ENCODE data around the gene TAF1C.

The TAF1C gene

GRCh38 chr16:84232060-84232459 is 45.2 kb upstream of the TAF1C start:
- no peak for DNase-seq (ENCODE audit: extremely low read depth, insufficient read length)
- TF ChIP-seq, protein P1, sequence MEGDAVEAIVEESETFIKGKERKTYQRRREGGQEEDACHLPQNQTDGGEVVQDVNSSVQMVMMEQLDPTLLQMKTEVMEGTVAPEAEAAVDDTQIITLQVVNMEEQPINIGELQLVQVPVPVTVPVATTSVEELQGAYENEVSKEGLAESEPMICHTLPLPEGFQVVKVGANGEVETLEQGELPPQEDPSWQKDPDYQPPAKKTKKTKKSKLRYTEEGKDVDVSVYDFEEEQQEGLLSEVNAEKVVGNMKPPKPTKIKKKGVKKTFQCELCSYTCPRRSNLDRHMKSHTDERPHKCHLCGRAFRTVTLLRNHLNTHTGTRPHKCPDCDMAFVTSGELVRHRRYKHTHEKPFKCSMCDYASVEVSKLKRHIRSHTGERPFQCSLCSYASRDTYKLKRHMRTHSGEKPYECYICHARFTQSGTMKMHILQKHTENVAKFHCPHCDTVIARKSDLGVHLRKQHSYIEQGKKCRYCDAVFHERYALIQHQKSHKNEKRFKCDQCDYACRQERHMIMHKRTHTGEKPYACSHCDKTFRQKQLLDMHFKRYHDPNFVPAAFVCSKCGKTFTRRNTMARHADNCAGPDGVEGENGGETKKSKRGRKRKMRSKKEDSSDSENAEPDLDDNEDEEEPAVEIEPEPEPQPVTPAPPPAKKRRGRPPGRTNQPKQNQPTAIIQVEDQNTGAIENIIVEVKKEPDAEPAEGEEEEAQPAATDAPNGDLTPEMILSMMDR (IDR thresholded peaks at IDR 0.05; ENCODE audit: insufficient read depth, low read length, poor library complexity, severe bottlenecking): no peak
- Histone ChIP-seq H3K4me3 (replicated peaks; ENCODE audit: low read depth, low read length) (no peak overlapping the region), H3K36me3 (ENCODE audit: control insufficient read depth, insufficient read depth, low read length) (no peaks in the 10 kb centered on the region), H3K27me3 (replicated peaks; ENCODE audit: control insufficient read depth, insufficient read depth, low read length) (peaks cover 1% of the 10 kb centered on the region; the same call in 1 of the 2 replicates)

- DNase-seq (ENCODE audit: extremely low read depth, insufficient read length): no peak
- Histone ChIP-seq H3K4me3 (replicated peaks; ENCODE audit: low read depth, low read length) (no peak overlapping the region), H3K27me3 (replicated peaks; ENCODE audit: control insufficient read depth, insufficient read depth, low read length) (peaks cover 1% of the 10 kb centered on the region; the same call in 1 of the 2 replicates), H3K36me3 (ENCODE audit: control insufficient read depth, insufficient read depth, low read length) (no peaks in the 10 kb centered on the region)
- TF ChIP-seq, protein P1 (IDR thresholded peaks at IDR 0.05; ENCODE audit: insufficient read depth, low read length, poor library complexity, severe bottlenecking): no peak
Observed at GRCh38 chr16:84229471-84229870, 42.6 kb upstream of the TAF1C start.

- H3K27me3 ChIP-seq (replicated peaks; ENCODE audit: control insufficient read depth, insufficient read depth, low read length): peaks cover 1% of the 10 kb centered on the region; the same call in 1 of the 2 replicates
- TF ChIP-seq, protein P1 (IDR thresholded peaks at IDR 0.05; ENCODE audit: insufficient read depth, low read length, poor library complexity, severe bottlenecking): no peak
- no peaks in the 10 kb centered on the region for H3K36me3 ChIP-seq (ENCODE audit: control insufficient read depth, insufficient read depth, low read length)
- DNase-seq (ENCODE audit: extremely low read depth, insufficient read length): no peak
- H3K4me3 ChIP-seq (replicated peaks; ENCODE audit: low read depth, low read length): no peak overlapping the region
Observed at GRCh38 chr16:84228256-84228838, 41.5 kb upstream of the TAF1C start.

- TF ChIP-seq, protein P1 (IDR thresholded peaks at IDR 0.05; ENCODE audit: insufficient read depth, low read length, poor library complexity, severe bottlenecking): no peak
- DNase-seq (ENCODE audit: extremely low read depth, insufficient read length): no peak
- Histone ChIP-seq H3K4me3 (replicated peaks; ENCODE audit: low read depth, low read length) (no peak overlapping the region), H3K36me3 (ENCODE audit: control insufficient read depth, insufficient read depth, low read length) (no peaks in the 10 kb centered on the region), H3K27me3 (replicated peaks; ENCODE audit: control insufficient read depth, insufficient read depth, low read length) (peaks cover 1% of the 10 kb centered on the region; the same call in 1 of the 2 replicates)
Observed at GRCh38 chr16:84227548-84227947, 40.7 kb upstream of the TAF1C start.

DNA sequence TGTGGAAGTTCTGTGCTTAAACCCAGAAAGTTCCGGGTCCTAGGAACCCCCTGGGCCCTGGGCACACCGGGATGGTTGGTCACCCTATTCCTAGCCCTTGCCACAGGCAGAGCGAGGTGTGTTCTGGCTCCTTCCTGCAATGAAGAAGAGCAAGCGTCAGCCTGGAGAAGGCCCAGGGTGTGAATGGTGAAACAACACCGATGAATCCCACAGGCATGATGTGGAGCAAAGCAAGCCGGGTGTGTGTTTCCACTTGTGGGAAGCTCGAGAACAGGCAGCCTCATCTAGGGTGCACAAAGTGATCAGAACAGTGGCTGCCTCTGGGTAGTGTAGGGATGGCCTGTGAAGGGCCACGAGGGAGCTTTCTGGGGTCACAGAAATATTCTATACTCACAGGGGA is 39.2 kb upstream of the TAF1C start:
- Histone ChIP-seq H3K4me3 (replicated peaks; ENCODE audit: low read depth, low read length) (no peak overlapping the region), H3K36me3 (ENCODE audit: control insufficient read depth, insufficient read depth, low read length) (no peaks in the 10 kb centered on the region), H3K27me3 (replicated peaks; ENCODE audit: control insufficient read depth, insufficient read depth, low read length) (no peaks in the 10 kb centered on the region; the same call in 1 of the 2 replicates)
- TF ChIP-seq, protein P1 (IDR thresholded peaks at IDR 0.05; ENCODE audit: insufficient read depth, low read length, poor library complexity, severe bottlenecking): no peak
- no peak for DNase-seq (ENCODE audit: extremely low read depth, insufficient read length)

DNA sequence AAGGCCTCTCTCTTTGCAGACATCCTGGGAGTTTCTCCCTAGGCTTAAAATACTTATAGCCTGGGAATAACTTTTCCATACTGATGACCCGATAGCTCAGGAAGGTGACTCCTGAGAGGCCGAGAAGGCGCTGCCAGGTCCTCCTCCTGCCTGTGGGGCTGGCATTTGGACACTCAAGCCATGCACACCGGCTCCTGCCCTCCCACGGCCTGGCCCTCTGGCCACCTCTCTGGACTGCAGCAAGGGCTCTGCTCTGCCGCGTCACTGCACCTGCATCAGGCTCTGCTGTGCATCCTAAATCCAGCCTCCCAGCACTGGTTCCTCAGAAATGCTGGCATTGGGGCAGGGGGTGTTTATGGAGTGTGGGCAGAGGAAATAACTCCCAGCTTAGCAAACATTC is 38.7 kb upstream of the TAF1C start:
- H3K27me3 ChIP-seq (replicated peaks; ENCODE audit: control insufficient read depth, insufficient read depth, low read length): no peaks in the 10 kb centered on the region; the same call in 1 of the 2 replicates
- TF ChIP-seq, protein P1 (IDR thresholded peaks at IDR 0.05; ENCODE audit: insufficient read depth, low read length, poor library complexity, severe bottlenecking): no peak
- no peaks in the 10 kb centered on the region for H3K36me3 ChIP-seq (ENCODE audit: control insufficient read depth, insufficient read depth, low read length)
- H3K4me3 ChIP-seq (replicated peaks; ENCODE audit: low read depth, low read length): no peak overlapping the region
- no peak for DNase-seq (ENCODE audit: extremely low read depth, insufficient read length)
